HTR-8/SVneo (cell line): ENCODE results near the gene SECTM1.
A peak's percentile ranks its signal among the peaks of the same experiment; 100 is the strongest.

Source experiments
- DNase-seq: peaks from one replicate; pipeline ENCODE4 v3.0.0; 2011; ENCODE audit warnings: low spot score, mixed read lengths; ENCODE audit not compliant: insufficient read length
- FAIRE-seq: peaks from 2 replicates; lab custom pipeline; 2011; peaks lifted over from hg19 to GRCh38; lab: Jason Lieb, UNC

Gene SECTM1

DNA sequence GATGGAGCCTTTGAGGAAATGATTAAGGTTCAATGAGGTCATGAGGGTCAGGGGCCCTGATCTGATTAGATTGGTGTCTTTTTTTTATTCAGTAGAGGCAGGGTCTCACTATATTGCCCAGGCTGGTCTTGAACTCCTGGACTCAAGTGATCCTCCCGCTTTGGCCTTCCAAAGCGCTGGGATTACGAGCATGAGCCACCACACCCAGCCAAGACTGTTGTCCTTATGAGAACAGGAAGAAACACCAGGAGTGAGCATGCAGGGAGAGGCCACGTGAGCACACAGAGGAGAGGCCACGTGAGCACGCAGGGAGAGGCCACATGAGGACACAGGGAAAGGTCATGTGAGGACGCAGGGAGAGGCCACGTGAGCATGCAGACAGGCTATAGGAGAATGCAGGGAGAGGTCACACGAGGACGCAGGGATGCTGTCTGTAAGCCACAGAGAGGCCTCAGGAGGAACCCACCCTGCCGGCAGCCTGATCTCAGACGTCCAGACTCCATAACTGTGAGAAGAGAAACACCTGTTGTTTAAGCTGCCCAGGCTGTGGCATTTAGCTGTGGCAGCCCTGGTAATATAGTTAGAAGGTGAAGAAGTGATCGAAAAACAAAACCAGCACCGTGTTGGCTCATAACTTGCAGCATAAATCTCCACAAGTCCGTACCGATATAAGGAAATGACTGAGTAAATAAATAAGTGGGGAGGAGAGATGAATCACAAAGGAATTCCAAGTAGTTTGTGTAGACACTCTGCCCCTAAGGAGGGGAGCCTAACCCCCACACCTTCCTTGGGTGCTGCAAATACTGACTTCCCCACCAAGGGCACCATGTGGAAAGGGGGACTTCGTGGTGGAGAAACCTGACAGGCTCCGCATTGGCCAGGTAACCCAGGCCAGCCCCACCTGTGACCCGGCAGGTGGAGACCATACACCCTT lies 45.4 kb downstream of the SECTM1 start:
- FAIRE-seq (peak; percentile 73), DNase-seq (peak; percentile 69)

GRCh38 chr17:82287013-82287867 lies 46.3 kb downstream of the SECTM1 start:
- FAIRE-seq = no peak

GRCh38 chr17:82285141-82285540 lies 48.4 kb downstream of the SECTM1 start:
- FAIRE-seq (no peak), DNase-seq (no peak)

More at GRCh38 chr17:82287013-82287867, 46.3 kb downstream of the SECTM1 start:
- DNase-seq = no peak

GRCh38 chr17:82283208-82283749 lies 50.3 kb downstream of the SECTM1 start:
- DNase-seq = peak; percentile 91
- FAIRE-seq = peak; percentile 80

- FAIRE-seq (no peak), DNase-seq (no peak)
Observed at GRCh38 chr17:82282239-82283207, 51.0 kb downstream of the SECTM1 start.

- FAIRE-seq (peak; percentile 98), DNase-seq (no peak)
Observed at GRCh38 chr17:82281502-82282238, 51.9 kb downstream of the SECTM1 start.

DNA sequence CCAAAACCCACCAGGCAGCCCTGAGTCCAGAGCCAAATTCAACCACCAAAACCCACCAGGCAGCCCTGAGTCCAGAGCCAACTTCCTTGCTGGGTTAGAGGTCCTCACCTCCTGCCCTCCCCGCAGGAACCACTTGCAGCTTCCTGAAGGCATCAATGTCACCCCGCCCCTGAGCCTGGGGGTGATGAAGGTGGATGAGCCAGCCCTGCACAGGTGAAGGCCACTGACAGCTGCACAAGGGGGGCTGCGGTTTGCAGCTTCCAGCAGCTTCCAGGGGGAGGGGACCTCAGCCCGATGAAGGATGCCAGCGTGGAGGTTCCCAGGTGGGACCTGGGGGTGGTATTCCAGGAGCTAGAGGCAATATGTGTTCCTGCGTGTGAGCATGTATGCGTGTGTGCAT lies 52.5 kb downstream of the SECTM1 start:
- DNase-seq (no peak), FAIRE-seq (no peak)

DNA sequence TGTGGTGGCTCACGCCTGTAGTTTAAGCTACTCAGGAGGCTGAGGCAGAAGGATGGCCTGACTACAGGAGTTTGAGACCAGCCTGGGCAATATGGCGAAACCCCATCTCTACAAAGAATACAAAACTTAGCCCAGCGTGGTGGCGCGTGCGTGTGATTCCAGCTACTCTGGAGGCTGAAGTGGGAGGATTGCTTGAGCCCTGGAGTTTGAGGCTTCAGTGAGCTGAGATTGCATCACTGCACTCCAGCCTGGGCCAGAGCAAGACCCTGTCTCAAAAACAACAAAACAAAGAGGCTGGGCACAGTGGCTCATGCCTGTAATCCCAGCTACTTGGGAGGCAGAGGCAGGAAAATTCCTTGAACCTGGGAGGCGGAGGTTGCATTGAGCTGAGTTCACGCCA lies 53.0 kb downstream of the SECTM1 start:
- no peak for FAIRE-seq

DNA sequence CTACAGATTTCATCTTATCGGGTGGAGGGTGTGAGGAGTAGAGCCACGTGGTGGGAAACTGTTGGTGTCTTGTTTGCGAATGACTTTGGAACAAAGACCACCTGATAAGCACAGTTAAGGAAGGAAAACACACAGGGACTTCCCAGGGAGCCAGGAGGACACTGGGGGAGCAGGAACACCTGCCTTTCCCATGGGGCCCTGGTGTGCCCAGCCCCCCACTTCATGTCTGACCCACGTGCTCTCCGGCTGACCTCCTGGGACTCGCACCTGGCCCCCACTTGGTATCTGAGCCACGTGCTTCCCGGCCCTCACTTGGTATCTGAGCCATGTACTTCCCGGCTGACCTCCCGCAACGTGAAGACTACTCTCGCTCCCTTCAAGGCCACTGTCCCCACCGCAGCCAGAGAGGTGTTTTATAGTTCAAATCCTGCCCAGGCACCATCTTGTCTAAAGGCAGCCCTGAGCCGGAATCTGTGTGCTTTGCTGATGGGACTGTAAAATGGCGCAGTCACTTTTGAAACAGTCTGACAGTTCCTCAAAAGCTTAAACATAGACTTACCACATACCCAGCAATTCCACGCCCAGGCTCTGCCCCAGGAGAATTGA lies 54.7 kb downstream of the SECTM1 start:
- no peak for FAIRE-seq
- DNase-seq = no peak

More for the DNA sequence above, 53.0 kb downstream of the SECTM1 start:
- no peak for DNase-seq

DNA sequence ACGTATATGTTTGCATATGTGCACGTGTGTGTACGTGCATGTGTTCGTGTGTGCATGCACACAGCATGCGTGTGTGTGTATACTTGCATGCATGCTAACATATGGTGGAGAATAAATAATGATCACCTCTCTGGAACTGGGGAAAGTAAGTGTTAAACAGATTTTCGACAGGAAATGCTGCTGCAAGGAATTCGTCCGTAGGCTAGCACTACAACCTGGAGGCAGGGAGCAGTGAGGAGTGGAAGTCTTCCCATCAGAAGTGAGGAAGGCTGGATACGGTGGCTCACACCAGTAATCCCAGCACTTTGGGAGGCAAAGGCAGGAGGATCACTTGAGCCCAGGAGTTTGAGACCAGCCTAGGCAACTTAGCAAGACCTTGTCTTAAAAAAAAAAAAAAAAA lies 55.3 kb downstream of the SECTM1 start:
- DNase-seq (no peak), FAIRE-seq (peak; percentile 86)

DNA sequence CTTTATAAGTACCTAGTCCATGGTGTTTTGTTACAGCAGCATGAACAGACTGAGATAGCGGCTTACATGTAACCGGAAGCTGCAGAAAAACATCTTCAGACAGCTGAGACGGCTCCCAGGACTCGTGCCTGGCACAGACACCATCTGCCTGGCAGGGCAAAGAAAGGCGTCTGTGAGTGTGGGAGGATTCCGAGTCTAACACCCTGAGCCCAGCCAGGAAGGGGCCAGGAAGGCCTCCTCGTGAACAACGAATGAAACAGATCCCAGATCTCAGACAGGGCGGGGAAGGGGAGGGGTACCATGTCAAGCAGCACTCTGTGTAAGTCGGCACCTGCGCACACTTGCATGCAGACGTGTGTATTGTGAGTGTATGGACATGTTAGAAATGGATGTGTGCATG lies 55.7 kb downstream of the SECTM1 start:
- FAIRE-seq (no peak), DNase-seq (no peak)

- DNase-seq = no peak
- no peak for FAIRE-seq
Observed at GRCh38 chr17:82276938-82277337, 56.6 kb downstream of the SECTM1 start.

- no peak for DNase-seq
- FAIRE-seq = no peak
Observed at GRCh38 chr17:82275326-82275725, 58.2 kb downstream of the SECTM1 start.

- DNase-seq (no peak), FAIRE-seq (no peak)
Observed at GRCh38 chr17:82274134-82275020, 59.2 kb downstream of the SECTM1 start.

DNA sequence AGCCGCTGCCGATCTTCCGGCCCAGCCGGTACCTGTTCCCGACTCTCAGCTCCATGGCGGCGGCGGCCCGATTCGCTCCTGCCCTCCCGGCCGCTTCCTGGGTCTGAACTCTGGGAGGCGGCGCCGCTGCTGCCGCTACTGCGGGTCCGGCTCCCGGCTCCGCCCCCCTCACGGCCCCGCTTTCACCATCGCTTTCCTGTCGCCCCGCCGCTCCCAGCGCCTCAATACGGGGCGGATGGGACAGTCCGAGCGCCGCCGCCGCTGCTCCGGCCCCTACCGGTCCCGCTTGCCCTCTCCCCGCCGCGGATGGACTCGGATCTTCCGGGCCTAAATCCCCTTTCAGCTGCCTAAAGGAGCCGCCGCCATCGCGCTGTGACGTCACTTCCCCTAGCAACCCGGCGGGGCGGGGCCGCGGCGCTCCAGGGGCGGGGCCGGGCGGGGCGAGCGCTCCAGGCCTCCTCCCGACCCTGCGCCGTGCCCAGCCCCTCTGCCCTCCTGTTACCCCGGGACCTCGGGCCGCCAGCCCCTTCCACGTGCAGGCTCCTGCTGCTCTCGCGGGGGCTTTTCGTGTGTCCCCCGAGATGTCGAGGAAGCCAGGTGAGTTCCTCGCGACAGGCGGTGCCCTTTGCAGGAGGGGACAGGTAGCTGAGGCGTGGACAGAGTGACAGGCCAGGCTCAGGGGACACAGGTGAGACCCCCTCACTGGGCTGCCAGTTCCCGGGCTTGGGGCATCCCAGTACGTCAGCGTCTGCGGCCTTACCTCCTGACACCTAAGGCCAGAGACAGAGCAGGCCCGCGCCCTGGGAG lies 60.0 kb downstream of the SECTM1 start, which contains the start of gene CSNK1D:
Gene CSNK1D (minus strand): TSS at position 374 of the 807 bp plus-strand sequence. CDS start 319 bp downstream, at position 55.
- FAIRE-seq (no peak), DNase-seq (peak; percentile 84)

- DNase-seq (no peak), FAIRE-seq (no peak)
Observed at GRCh38 chr17:82272495-82273326, 60.9 kb downstream of the SECTM1 start.
